ENCODE data around the gene STUM. TPM values are rescaled to one million over a fixed set of nuclear protein-coding genes. Genes with fewer than 3 reads are reported as not detected.

The STUM gene
- total and polyA plus RNA-seq, 2 donors from 2014 or later = 1.6 to 1.9 TPM

GRCh38 chr1:226644541-226645176 lies 96.1 kb downstream of the STUM start:
- H3K36me3 ChIP-seq (ENCODE audit: control insufficient read depth in 2 of 3, insufficient read depth in 3 of 3, low read length in 3 of 3) = peaks cover 4 to 28% (median 15%) of the 10 kb centered on the region in 3 donors
- no peak for TF ChIP-seq CTCF (IDR thresholded peaks at IDR 0.05; ENCODE audit: borderline replicate concordance, extremely low read depth, insufficient read depth)
- H3K4me1 ChIP-seq (ENCODE audit: control insufficient read depth in 2 of 3, insufficient read depth in 2 of 3, low read depth in 1 of 3, low read length in 3 of 3) = no peaks in the 10 kb centered on the region
- no peak overlapping the region for H3K27ac ChIP-seq (ENCODE audit: low read depth in 2 of 2, low read length in 2 of 2)
- H3K9me3 ChIP-seq (ENCODE audit: control insufficient read depth in 2 of 3, insufficient read depth in 1 of 3, low read length in 3 of 3) = no peaks in the 10 kb centered on the region
- intact Hi-C loops (cut with DNase I) = no loop called here
- no peak overlapping the region for H3K4me3 ChIP-seq (ENCODE audit: low read length in 3 of 3)
- H3K27me3 ChIP-seq (ENCODE audit: control insufficient read depth, insufficient read depth, low read length) = no peaks in the 10 kb centered on the region
- DNase-seq (peak in 1 of 5 donors; percentile 41), FAIRE-seq (no peak)
- H3K9ac ChIP-seq (ENCODE audit: low read length in 3 of 3) = no peak overlapping the region

GRCh38 chr1:226645279-226645976 lies 96.9 kb downstream of the STUM start:
- no peak overlapping the region for H3K9ac ChIP-seq (ENCODE audit: low read length in 3 of 3)
- H3K9me3 ChIP-seq (ENCODE audit: control insufficient read depth in 2 of 3, insufficient read depth in 1 of 3, low read length in 3 of 3) = no peaks in the 10 kb centered on the region
- FAIRE-seq = no peak
- TF ChIP-seq CTCF (IDR thresholded peaks at IDR 0.05; ENCODE audit: borderline replicate concordance, extremely low read depth, insufficient read depth) = no peak
- intact Hi-C loops (cut with DNase I) = no loop called here
- no peak overlapping the region for H3K4me3 ChIP-seq (ENCODE audit: low read length in 3 of 3)
- H3K4me1 ChIP-seq (ENCODE audit: control insufficient read depth in 2 of 3, insufficient read depth in 2 of 3, low read depth in 1 of 3, low read length in 3 of 3) = peaks cover 0 to under 1% (median 0%) of the 10 kb centered on the region in 3 donors
- peaks cover 4 to 28% (median 15%) of the 10 kb centered on the region in 3 donors for H3K36me3 ChIP-seq (ENCODE audit: control insufficient read depth in 2 of 3, insufficient read depth in 3 of 3, low read length in 3 of 3)
- H3K27ac ChIP-seq (ENCODE audit: low read depth in 2 of 2, low read length in 2 of 2) = no peak overlapping the region
- peak in 1 of 5 donors; percentile 50 for DNase-seq
- no peaks in the 10 kb centered on the region for H3K27me3 ChIP-seq (ENCODE audit: control insufficient read depth, insufficient read depth, low read length)

- H3K9me3 ChIP-seq (ENCODE audit: control insufficient read depth in 2 of 3, insufficient read depth in 1 of 3, low read length in 3 of 3) = no peaks in the 10 kb centered on the region
- no peak overlapping the region for H3K4me3 ChIP-seq (ENCODE audit: low read length in 3 of 3)
- peaks cover 0 to 2% (median 0%) of the 10 kb centered on the region in 3 donors for H3K4me1 ChIP-seq (ENCODE audit: control insufficient read depth in 2 of 3, insufficient read depth in 2 of 3, low read depth in 1 of 3, low read length in 3 of 3)
- FAIRE-seq (no peak), DNase-seq (peak in 1 of 5 donors; percentile 41)
- H3K27ac ChIP-seq (ENCODE audit: low read depth in 2 of 2, low read length in 2 of 2) = no peak overlapping the region
- peaks cover 4 to 28% (median 15%) of the 10 kb centered on the region in 3 donors for H3K36me3 ChIP-seq (ENCODE audit: control insufficient read depth in 2 of 3, insufficient read depth in 3 of 3, low read length in 3 of 3)
- intact Hi-C loops (cut with DNase I) = no loop called here
- no peak for TF ChIP-seq CTCF (IDR thresholded peaks at IDR 0.05; ENCODE audit: borderline replicate concordance, extremely low read depth, insufficient read depth)
- H3K9ac ChIP-seq (ENCODE audit: low read length in 3 of 3) = no peak overlapping the region
- no peaks in the 10 kb centered on the region for H3K27me3 ChIP-seq (ENCODE audit: control insufficient read depth, insufficient read depth, low read length)
Measured at GRCh38 chr1:226646026-226646869, 97.7 kb downstream of the STUM start.
